Measurements from ENCODE around the gene CCDC85B.

The CCDC85B gene

GRCh38 chr11:65911682-65912568 is 21.5 kb downstream of the CCDC85B start:
- peak; percentile 97 for DNase-seq (ENCODE audit: low spot score)

GRCh38 chr11:65912845-65913244 is 22.4 kb downstream of the CCDC85B start:
- DNase-seq (ENCODE audit: low spot score), result peak; percentile 96

GRCh38 chr11:65915101-65915820 is 24.8 kb downstream of the CCDC85B start:
- peak; percentile 75 for DNase-seq (ENCODE audit: low spot score)

- peak; percentile 99 for DNase-seq (ENCODE audit: low spot score)
Measured at GRCh38 chr11:65915821-65916251, 25.4 kb downstream of the CCDC85B start.

- DNase-seq (ENCODE audit: low spot score), result peak; percentile 66
Measured at GRCh38 chr11:65916391-65916790, 25.9 kb downstream of the CCDC85B start.

- DNase-seq (ENCODE audit: low spot score), result peak; percentile 72
Measured at GRCh38 chr11:65917077-65917433, 26.6 kb downstream of the CCDC85B start.

GRCh38 chr11:65917434-65918210 is 27.1 kb downstream of the CCDC85B start:
- DNase-seq (ENCODE audit: low spot score), result peak; percentile 71

- peak; percentile 73 for DNase-seq (ENCODE audit: low spot score)
Measured at GRCh38 chr11:65918211-65919140, 28.0 kb downstream of the CCDC85B start, which contains the start of gene C11orf68. TSS of gene C11orf68 (minus strand) at chr11:65919062. CDS start at chr11:65919031, 31 bp downstream.

- peak; percentile 98 for DNase-seq (ENCODE audit: low spot score)
Measured at GRCh38 chr11:65919141-65919572, 28.7 kb downstream of the CCDC85B start, which contains the start of gene DRAP1. TSS of gene DRAP1 (plus strand) at chr11:65919426. CDS start at chr11:65919502, 76 bp downstream.

- peak; percentile 66 for DNase-seq (ENCODE audit: low spot score)
Measured at GRCh38 chr11:65919573-65920371, 29.3 kb downstream of the CCDC85B start.

GRCh38 chr11:65920372-65920802 is 29.9 kb downstream of the CCDC85B start:
- DNase-seq (ENCODE audit: low spot score), result peak; percentile 60

- no peak for DNase-seq (ENCODE audit: low spot score)
Measured at GRCh38 chr11:65921033-65921555, 30.6 kb downstream of the CCDC85B start.

- DNase-seq (ENCODE audit: low spot score), result no peak
Measured at GRCh38 chr11:65921876-65922275, 31.4 kb downstream of the CCDC85B start.

GRCh38 chr11:65922565-65922964 is 32.1 kb downstream of the CCDC85B start:
- DNase-seq (ENCODE audit: low spot score), result no peak

- DNase-seq (ENCODE audit: low spot score), result no peak
Measured at GRCh38 chr11:65925397-65925796, 34.9 kb downstream of the CCDC85B start.

- no peak for DNase-seq (ENCODE audit: low spot score)
Measured at GRCh38 chr11:65927904-65928397, 37.5 kb downstream of the CCDC85B start.

- DNase-seq (ENCODE audit: low spot score), result no peak
Measured at GRCh38 chr11:65928667-65929066, 38.2 kb downstream of the CCDC85B start.

GRCh38 chr11:65931773-65932557 is 41.5 kb downstream of the CCDC85B start:
- DNase-seq (ENCODE audit: low spot score), result peak; percentile 0

- peak; percentile 48 for DNase-seq (ENCODE audit: low spot score)
Measured at GRCh38 chr11:65932558-65932919, 42.1 kb downstream of the CCDC85B start.
